Measurements from ENCODE around the gene GRIN3B.
A peak's percentile ranks its signal among the peaks of the same experiment; 100 is the strongest.
"Not testable (repeated sequence)": the region's sequence is repeated elsewhere in the genome, so short reads cannot be mapped to it uniquely, and the experiment has no call there.

GRIN3B gene

GRCh38 chr19:1020868-1021425 lies 20.7 kb downstream of the GRIN3B start, which contains the start of gene TMEM259:
TMEM259 (minus strand) TSS chr19:1021123; CDS start chr19:1020996, 127 bp downstream.
- peak; percentile 98 to 100 (median 100) for DNase-seq

- not testable (repeated sequence) for DNase-seq
Measured at GRCh38 chr19:1023883-1024188, 23.6 kb downstream of the GRIN3B start.

GRCh38 chr19:1025080-1025479 lies 24.9 kb downstream of the GRIN3B start:
- DNase-seq, result not testable (repeated sequence)

GRCh38 chr19:1025960-1026782 lies 26.0 kb downstream of the GRIN3B start, which contains the start of gene CNN2:
CNN2 (plus strand) TSS chr19:1026608; CDS start chr19:1026662, 54 bp downstream.
- no peak for DNase-seq

- no peak for DNase-seq
Measured at GRCh38 chr19:1026783-1027649, 26.8 kb downstream of the GRIN3B start.

- DNase-seq, result peak in 2 of 3 experiments; percentile 57 to 62
Measured at GRCh38 chr19:1027650-1028061, 27.4 kb downstream of the GRIN3B start.

- peak in 2 of 3 experiments; percentile 74 to 84 for DNase-seq
Measured at GRCh38 chr19:1028062-1028926, 28.1 kb downstream of the GRIN3B start.

GRCh38 chr19:1032264-1032867 lies 32.1 kb downstream of the GRIN3B start:
- no peak for DNase-seq

GRCh38 chr19:1035998-1036621 lies 35.9 kb downstream of the GRIN3B start:
- DNase-seq, result no peak

- DNase-seq, result no peak
Measured at GRCh38 chr19:1037621-1038064, 37.4 kb downstream of the GRIN3B start.

- DNase-seq, result no peak
Measured at GRCh38 chr19:1038978-1039645, 38.9 kb downstream of the GRIN3B start.

- DNase-seq, result peak; percentile 99 to 100 (median 100)
Measured at GRCh38 chr19:1039646-1040475, 39.6 kb downstream of the GRIN3B start, which contains the start of gene ABCA7. ABCA7 (plus strand) TSS chr19:1040107; CDS start chr19:1041362, 1,255 bp downstream.

GRCh38 chr19:1040476-1041271 lies 40.5 kb downstream of the GRIN3B start:
- DNase-seq, result peak; percentile 86 to 96 (median 92)

- DNase-seq, result no peak
Measured at GRCh38 chr19:1041272-1041834, 41.1 kb downstream of the GRIN3B start.

- DNase-seq, result no peak
Measured at GRCh38 chr19:1041835-1042685, 41.8 kb downstream of the GRIN3B start.

GRCh38 chr19:1042689-1043511 lies 42.7 kb downstream of the GRIN3B start:
- DNase-seq, result no peak

- no peak for DNase-seq
Measured at GRCh38 chr19:1045247-1045603, 45.0 kb downstream of the GRIN3B start.

Measured in NCI-H1417 (cell line).